RKO (cell line): ENCODE measurements around the gene IFT80.

Experiments
- DNase-seq: peaks from one replicate; pipeline ENCODE4 v3.0.0-alpha.2; 2016; ENCODE audit warnings: low spot score

Gene IFT80

DNA sequence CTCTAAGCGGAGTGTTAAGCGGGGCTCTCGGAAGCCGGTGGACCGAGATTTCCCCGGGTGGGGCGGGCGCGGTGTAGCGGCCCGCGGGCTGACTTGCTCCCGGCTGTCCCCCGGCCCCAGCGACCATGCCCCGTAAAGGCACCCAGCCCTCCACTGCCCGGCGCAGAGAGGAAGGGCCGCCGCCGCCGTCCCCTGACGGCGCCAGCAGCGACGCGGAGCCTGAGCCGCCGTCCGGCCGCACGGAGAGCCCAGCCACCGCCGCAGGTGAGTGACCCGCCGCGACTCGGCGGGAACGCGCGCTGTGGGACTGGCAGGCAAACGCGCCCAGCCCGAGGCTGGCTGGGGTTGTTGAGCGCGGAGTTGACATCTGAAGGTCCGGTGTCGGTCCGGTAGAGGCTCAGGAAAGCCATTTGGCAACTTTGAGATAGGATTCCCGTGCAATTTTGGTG is 1.7 kb upstream of the IFT80 start:
- no peak for DNase-seq

DNA sequence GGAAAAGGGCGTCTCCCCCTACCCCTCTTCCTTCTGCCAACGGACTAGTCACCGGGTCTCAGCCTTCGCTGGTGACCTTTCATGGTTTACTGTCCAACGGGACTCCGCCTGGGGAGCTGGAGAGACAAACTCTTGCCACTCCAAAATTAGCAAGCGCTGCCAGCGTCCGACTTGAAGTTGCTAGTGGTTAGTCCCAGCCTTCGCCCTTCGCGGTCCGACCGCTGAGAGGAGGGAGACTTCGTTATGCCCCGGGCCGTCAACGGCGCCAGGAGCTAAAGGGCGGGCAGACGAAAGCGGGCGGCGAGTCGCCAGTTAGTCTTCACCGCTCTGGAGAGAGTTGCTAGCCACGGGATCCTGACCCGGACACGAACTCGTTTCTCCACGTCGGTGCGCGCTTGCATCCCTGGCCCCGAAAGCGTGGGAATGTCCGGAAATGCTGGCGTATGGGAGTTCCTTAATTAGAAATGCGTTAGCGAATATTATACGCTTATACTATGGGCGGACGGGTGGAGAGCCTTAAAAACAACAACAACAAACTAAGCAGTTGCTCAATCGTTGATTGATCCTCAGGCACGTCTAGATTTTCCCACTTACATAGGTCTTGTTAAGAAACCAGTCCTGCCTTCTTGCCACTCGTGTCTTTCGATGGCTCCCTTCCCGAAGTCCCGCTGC is 1.1 kb upstream of the IFT80 start:
- DNase-seq: peak; percentile 61

DNA sequence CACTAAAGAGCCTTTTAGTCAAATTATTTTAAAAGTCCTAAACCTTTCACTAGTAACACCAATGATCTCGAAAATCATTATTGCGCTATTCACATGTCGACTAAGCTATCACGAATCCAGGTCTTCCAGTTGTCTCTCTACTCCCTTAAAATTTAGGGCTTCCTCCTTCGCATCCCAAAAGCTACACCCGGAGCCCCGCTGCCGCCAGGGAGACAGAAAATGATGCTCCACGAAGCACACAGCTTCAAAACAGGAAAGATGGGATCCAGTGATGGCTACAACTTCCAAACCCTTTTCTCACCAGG is 253 bp downstream of the IFT80 start:
- DNase-seq: no peak

DNA sequence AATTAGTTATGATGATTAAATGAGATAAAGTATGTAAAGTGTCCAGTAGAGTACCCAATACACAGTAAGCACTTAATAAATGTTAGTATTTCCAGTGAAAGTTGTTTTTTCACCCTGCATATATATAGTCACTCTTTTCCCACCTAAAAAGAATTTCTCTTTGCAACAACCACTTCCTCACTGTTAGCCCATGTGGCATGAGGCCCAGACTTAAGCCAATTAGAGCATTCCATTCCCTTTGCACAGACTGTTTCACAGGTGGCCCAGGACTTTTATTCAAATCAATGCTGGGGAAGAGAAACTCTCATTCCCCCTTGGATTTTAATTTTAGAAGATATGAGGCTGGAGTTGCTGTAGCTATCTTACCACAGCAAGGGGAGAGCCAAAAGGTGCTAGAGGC is 3.7 kb downstream of the IFT80 start:
- DNase-seq: no peak

DNA sequence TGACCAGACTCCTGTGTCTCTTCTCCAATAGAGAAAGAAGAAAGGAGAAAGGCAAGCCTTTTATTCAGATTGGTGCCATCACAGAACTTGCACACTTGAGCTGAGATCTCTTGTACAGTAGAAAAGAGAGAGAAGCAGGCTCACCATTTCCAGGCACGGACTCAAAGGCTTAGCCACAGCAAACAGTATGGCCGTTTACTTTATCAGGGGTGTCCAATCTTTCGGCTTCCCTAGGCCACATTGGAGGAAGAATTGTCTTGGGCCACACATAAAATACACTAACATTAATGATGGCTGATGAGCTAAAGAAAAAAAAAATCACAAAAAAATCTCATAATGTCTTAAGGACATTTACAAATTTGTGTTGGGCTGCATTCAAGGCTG is 5.0 kb downstream of the IFT80 start:
- DNase-seq: no peak

DNA sequence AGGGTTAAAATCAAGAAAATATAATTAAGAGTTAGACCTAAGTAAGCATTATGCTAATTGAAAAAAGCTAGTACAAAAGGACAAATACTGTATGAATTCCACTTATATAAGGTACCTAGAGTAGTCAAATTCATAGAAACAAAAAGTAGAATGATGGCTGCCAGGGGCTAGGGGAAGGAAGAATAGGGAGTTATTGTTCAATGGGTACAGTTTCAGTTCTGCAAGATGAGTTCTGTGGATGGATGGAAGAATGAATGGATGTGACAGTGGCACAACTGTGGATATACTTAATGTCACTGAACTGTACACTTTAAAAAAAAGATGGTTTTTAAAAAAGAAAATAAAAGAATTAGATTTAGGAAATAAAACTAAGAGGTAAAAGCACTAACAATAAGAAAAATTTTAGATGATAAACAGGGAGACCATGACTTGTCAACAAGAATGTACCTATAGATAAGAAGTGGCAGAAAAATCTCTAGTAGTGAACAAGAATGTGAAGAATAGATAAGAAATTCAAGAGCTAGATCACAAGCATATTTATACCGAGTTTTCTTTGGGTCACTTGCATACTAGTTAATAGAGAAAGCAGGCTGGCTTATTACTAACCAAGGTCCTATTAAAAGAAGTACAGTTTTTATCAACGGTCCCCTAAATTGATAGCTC is 5.5 kb downstream of the IFT80 start:
- DNase-seq: no peak

DNA sequence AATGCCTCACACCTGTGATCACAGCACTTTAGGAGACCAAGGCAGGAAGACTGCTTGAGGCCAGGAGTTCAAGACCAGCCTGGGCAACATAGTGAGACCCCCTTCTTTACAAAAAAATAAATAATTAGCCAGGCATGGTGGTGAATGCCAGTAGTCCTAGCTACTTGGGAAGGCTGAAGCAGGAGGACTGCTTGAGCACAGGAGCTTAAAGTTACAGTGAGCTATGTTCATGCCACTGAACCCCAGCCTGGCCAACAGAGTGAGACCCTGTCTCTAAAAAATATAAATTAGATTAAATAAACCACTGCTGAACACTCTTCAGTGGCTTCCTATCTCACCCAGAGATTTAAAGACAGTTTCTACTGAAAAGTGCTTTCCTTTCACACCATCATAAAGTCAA is 6.2 kb downstream of the IFT80 start:
- DNase-seq: no peak

DNA sequence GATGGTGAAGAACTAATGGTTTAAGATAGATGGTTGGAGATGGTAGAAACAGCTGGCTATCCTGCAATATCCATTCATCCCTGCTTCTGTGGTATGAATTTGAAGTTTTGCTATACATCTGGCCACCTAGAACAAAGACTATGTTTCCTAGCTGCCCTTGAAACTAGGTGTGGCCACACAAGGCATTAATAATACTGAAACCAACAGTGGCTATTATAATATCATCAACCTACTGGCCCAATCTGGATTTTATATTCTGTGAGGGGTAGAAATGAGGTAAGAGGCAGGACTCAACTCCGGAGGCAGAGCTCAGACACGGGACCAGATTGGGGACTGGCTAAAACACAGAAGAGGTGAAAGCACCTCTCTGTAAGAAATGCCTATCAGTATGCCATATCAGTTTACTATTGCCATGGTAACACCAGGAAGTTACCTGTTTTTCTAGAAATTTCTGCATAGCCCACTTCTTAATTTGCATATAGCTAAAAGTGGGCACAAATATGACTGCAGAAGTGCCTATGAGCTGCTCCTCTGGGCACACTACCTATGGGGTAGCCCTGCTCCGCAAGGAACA is 8.4 kb downstream of the IFT80 start:
- no peak for DNase-seq

DNA sequence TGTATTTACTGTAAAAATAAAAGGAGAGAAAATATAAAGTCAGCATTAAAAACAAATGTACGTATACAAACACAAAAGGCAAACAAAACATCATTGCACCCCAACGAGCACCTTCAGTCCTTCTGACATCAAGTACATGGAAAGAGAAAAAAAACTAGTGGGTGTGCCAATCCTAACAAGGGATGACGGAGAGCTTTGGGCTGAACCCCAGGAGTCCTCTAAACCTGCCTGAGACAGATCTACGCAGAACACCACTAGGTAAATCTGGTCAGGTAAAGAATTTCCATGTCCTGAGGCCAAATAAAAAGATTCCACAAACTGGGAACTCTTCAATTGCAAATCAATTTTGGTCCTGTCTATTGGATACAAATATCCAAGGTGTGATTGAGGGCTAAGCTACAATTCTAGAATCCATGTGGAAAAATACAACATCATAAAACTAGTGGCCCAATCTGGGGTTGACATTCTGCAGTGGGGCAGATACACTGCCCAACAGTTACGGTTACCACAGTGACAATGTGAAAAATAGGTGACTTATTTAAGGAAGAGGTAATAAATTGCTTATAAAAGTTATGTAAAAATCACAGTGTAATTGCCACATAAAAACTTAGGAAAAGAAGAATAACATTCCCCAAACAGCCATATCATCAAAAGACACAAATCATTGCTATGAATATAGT is 14.2 kb downstream of the IFT80 start:
- DNase-seq: no peak

DNA sequence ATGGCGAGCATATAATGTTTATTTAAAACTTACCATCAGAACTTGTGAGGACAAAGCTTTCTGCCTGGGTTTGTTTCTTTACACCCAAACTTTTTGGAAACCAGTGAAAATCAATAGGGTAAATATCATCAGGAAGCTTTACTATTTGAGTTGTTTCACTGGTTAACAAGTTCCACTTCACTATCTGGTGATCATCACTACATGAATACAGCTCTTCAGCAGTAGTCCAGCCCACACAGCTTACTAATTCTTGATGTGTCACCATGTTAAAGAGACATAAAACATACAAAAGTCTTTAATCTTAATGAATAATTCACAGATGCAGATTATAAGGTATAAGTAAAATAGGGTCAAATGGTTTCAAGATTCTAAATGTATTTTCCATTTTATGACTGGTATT is 17.6 kb downstream of the IFT80 start:
- peak; percentile 51 for DNase-seq

DNA sequence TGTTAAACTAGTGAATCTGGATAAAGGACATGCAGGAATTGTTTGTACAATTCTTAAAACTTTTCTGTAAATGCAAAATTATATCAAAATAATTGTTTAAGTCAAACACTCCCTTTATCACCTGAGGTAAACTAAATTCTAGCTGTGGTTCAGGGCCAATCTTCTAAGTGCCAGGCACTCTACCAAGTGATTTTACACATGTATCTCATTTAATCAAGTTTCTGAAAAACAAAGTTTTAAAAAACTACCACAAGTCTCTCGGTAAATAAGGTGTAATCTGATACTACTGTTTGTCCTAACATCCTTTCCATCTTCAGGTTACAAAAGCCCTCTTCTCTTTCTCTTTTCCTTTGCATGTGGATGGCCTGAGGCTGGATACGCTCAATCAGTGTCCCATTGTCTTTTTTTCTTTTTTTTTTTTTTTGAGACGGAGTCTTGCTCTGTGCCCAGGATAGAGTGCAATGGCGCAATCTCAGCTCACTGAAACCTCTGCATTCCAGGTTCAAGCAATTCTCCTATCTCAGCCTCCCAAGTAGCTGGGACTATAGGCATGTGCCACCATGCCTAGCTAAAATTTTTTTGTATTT is 19.3 kb downstream of the IFT80 start:
- no peak for DNase-seq

DNA sequence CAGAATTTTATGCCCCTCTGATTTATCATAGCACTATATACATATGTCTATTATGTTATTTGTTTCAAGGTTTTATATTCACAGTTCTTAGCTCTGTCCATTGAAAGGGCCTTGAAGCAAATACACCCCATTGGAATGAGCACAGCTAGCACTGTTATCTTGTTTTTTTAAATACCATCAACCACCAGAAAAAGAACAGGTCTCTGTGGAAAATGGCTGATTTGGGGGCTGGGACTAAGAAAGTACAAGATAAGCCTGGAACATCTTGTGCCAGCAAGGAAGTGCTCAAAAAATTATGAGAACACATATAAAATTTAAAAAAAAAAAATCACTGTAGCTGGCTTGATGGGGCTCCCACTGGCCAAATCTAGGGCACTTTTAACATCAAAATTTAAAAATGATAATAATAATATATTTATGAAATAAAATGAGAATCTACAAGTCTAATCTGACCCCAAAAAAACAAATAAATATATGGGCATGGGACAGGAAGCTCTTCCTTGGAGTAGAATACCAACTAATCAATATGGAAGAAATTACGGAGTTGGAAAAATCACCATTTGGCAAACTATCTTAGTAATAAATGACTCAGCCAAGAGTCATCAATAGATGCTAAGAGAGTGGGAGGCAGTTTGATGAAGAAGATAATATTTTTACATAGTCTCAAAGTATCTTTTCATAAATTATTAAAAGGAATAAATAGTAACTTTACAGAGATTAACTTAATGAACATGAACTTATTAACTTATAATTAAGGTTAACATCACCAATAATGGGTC is 20.5 kb downstream of the IFT80 start:
- no peak for DNase-seq

DNA sequence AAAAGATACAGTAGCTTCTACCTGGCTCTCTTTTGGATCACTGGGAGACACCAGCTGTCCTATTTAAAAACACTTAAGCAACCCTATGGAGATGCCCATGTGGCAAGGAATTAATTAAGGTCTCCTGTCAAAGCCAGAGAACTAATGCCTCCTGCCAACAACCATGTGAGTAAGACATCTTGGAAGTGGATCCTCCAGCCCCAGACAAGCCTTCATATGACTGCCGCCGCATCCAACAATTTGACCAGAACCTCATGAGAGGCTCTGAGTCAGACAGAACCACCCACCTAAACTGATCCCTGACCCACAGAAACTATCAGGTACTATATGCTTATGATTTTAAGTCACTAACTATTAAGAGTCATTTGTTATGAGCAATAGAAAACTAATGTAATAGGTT is 22.3 kb downstream of the IFT80 start:
- DNase-seq: no peak

DNA sequence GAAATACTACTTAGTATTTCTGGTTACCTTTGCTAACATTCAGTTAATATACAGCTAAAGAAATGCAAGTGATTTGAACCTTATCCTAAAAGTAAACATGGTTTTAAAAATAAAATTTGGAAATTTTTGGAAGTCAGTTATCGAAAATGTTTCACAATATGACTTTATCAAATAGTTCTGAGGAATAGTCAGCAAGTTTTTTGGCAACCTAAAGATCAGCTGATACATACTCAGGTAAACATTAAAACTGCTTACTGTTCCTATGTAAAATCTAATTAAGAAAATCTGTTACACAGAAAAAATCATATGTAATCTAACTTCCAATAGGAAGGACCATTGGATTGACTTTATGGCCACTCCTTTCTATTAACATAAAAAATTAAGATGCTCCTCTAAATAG is 24.1 kb downstream of the IFT80 start:
- DNase-seq: no peak

DNA sequence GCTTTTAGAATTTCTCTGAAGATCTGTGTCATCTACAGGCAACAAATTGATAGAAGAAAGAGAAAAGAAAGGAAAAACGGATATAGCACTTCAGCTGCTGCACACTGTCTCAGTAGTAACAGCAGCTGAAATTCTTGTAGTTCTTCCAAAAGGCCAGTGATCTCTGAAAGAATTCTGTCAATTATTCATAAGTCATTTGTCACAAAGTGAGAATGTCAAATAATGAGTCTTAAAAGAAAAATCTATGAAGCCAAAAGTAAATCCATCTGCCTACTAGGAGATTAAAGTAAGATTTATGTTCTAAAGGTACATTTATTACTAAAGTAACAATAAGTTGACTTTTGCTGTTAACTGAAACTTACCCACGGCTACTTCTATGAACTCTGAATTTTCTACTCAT is 24.6 kb downstream of the IFT80 start:
- DNase-seq: no peak

DNA sequence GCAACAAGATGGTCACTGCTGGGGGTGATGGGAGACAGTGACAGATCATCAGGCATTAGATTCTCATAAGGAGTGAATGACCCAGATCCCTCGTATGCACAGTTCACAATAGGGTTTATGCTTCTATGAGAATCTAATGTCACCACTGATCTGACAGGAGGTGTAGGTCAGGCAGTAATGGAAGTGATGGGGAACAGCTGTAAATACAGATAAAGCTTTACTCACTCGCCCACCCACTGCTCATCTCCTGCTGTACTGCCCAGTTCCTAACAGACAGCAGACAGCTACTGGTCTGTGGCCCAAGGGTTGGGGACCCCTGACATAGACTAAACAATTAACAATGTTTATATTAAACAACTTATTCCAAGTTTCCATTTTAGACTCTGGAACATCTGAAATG is 25.4 kb downstream of the IFT80 start:
- no peak for DNase-seq

DNA sequence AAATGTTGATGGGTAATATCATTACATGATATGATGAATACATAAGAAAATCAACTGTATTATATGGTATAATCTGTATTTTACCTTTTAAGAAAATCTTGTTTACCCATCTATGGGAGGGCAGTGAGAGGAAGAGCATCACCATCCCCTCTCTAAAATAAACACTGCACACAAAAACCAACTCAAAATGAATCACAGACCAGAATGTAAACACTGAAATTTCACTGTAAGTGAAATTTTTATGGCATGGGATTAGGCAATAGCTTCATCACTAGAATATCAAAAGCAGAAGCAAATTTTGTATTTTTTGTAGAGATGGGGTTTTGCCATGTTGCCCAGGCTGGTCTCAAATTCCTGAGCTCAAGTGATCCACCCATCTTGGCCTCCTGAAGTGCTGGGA is 26.2 kb downstream of the IFT80 start:
- no peak for DNase-seq

DNA sequence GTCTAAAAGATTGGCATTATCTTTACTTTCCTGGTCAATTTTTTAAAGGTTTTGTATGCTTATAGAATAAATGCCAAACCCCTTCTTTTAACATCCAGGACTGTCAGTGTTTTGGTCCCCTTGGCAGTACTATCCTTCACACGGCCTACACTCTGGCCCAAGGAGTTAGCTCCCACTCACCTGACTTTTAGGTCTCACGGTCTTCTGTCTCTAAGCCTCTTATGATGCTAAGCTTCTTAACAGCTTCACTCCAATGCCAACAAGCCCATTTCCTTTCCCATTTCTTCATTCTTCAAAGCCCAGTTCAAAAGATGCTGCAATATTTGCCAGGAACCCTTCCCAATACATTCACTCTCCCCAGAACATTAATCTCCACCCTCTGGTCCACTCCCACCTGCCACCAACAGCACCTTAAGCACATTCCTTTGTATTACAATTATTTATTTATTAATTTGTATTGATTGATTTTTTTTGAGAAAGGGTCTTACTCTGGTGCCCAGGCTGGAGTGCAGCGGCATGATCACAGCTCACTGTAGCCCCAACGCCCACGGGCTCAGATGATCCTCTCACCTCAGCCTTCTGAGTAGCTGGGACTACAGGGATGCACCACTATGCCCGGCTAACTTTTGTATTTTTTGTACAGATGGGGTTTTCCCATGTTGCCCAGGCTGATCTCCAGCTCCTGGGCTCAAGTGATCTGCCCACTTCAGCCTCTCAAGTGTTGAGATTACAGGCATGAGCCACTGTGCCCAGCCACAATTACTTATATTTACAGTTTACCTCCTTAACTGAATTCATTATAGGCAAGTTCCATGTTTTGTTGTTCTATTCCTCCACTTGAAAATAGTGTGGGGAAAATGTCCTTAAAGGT is 27.8 kb downstream of the IFT80 start:
- DNase-seq: no peak

DNA sequence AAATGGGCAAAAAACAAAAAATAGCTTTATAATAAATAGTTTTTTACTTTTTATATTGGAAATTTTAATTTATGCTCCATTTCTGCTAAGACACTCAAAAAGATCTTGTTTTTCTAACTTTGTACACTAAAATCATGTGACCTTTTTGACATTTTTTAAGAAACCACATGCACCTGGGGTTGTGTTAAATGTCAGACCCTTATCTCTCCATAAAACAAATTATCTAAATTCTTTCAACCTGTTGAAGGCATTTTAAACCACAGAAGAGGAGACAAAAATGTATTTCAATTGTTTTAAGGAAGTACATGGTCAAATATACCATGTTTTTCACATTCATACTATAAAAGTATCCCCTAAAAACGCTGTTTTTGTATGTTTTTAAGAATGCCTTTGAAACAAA is 29.2 kb downstream of the IFT80 start:
- DNase-seq: no peak

DNA sequence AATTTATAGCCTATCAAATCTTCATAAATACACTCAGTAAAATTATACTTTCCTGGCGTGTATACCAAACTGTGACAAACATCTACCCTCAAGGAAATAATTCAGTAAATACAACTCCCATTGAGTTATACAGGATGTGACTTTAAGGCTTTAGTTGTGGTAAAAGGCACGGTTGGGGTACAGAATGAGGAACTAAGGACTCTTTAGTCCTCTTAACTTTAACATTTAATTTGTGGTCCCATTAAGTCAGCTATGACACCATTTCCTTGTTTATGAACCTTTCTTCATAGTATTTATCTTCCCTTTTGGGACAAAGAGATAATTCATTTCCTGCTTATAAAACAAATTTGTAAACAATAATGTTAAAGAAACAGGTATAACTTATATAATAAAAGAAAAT is 30.2 kb downstream of the IFT80 start:
- DNase-seq: no peak

DNA sequence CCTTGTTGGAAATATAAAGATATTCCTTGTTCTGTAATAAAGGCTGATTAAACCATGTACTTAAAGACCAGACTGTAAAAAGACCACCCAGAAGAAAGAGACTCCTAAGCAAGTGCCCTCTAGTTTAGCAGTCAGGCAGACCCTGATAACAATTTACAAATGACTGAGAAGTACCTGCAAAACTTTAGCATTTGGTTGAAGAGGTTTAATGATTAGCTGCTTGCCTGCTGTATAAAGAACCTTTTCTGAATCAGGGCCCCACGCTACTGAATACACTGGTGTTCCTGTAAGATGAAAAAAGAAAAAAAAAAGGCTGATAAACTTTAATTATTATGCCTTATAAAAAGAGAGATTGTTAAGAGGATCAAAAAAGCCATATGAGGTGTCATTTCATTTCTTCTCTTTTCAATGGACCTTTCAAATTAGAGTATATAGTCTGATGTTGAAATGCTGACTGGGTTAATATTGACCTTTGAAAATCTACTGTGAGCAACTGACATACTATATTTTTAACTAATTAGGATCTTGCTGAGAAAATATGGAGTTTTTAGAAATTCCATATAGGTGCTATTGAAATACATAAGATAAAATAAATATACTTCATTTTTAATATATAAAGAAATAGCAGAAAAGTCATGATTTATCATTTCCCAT is 33.0 kb downstream of the IFT80 start:
- DNase-seq: no peak
